K562 (cell line): ENCODE measurements around the gene MED29. TPM values are rescaled to one million over a fixed set of nuclear protein-coding genes. Genes with fewer than 3 reads are reported as not detected.

Experiments used
- E4F1 ChIP-seq: fragments of 250-450 bp; sonication (Bioruptor Pico); IDR thresholded peaks from 2 replicates; pipeline ENCODE4 v1.5.0; 2021; ENCODE audit warnings: mild to moderate bottlenecking, borderline replicate concordance
- FOXK1 ChIP-seq: sonication (generic); formaldehyde crosslinking; IDR thresholded peaks from 2 replicates; pipeline ENCODE4 v1.8.0; 2022; ENCODE audit warnings: missing genetic modification reagents, mild to moderate bottlenecking, borderline replicate concordance
- JUND ChIP-seq, 2 experiments: IDR thresholded peaks; 2 replicates in 1 of 2; 3 replicates in 1 of 2; pipeline ENCODE4 v1.6.1; 2011; ENCODE audit warnings: borderline replicate concordance in 2 of 2, low read depth in 2 of 2, low read length in 2 of 2, improper control_type of control experiment in 1 of 2, missing biosample characterization in 1 of 2, missing genetic modification characterization in 1 of 2, missing genetic modification reagents in 1 of 2
- KDM4B ChIP-seq, 2 experiments: fragments of 450-650 bp in 1 of 2; sonication (generic) in 1 of 2; IDR thresholded peaks; 2 replicates each; pipeline ENCODE4 v1.6.1; 2016 to 2017; ENCODE audit warnings: borderline replicate concordance in 2 of 2, antibody characterized with exemption in 1 of 2, low read depth in 1 of 2, mild to moderate bottlenecking in 1 of 2
- LEF1 ChIP-seq: fragments of 450-650 bp; IDR thresholded peaks from 2 replicates; pipeline ENCODE4 v1.6.1; 2016; ENCODE audit warnings: mild to moderate bottlenecking
- NFRKB ChIP-seq: fragments of 450-650 bp; IDR thresholded peaks from 2 replicates; pipeline ENCODE4 v1.6.1; 2016; ENCODE audit warnings: low read depth
- PML ChIP-seq: IDR thresholded peaks from 2 replicates; pipeline ENCODE4 v1.6.1; 2012; ENCODE audit warnings: low read length, inconsistent platforms
- RBFOX2 ChIP-seq: fragments of 200-400 bp; formaldehyde crosslinking; IDR thresholded peaks from 2 replicates; pipeline ENCODE4 v1.6.1; 2017; ENCODE audit warnings: low read depth, mild to moderate bottlenecking, low read length, moderate library complexity
- REST ChIP-seq, 2 experiments: fragments of 450-650 bp; formaldehyde crosslinking in 1 of 2; IDR thresholded peaks; 2 replicates each; pipeline versions ENCODE4 v1.4.0 to v1.6.1; 2014 to 2020; ENCODE audit warnings: mild to moderate bottlenecking in 2 of 2, borderline replicate concordance in 1 of 2, low read depth in 1 of 2
- ZFP36 ChIP-seq: fragments of 150-350 bp; IDR thresholded peaks from 2 replicates; pipeline ENCODE4 v1.6.1; 2018; ENCODE audit warnings: low read length, low read depth; ENCODE audit not compliant: partially characterized antibody
- ZNF274 ChIP-seq: IDR thresholded peaks from 2 replicates; pipeline ENCODE4 v1.6.1; 2011; ENCODE audit warnings: low read depth, mild to moderate bottlenecking, low read length, moderate library complexity, borderline replicate concordance
- ZNF316 ChIP-seq: fragments of 450-650 bp; IDR thresholded peaks from 2 replicates; pipeline ENCODE4 v1.6.1; 2016
- polyA plus RNA-seq, 8 experiments: library from polyadenylated mRNA; depleted of rRNA in 4 of 8; stranded (reverse) in 5 of 8; unstranded in 3 of 8; fragments of >200 nt; fragmentation: Nextera tagmentation in 2 of 8; fragmentation: Illumina TruSeq in 1 of 8; extraction: Ambion mirVana in 2 of 8; extraction: Trizol in 1 of 8; gene quantifications; 2 replicates each; pipeline versions ENCODE4 v1.2.1 to v1.2.3, GENCODE V29; 2011 to 2014; ENCODE audit warnings: inconsistent platforms in 1 of 8, missing spikeins in 1 of 8
- total RNA-seq, 7 experiments: library from RNA; depleted of rRNA in 6 of 7; stranded (reverse); fragments of >200 nt in 6 of 7; fragmentation: Illumina TruSeq in 2 of 7; extraction: Trizol in 2 of 7; gene quantifications; 2 replicates each; pipeline versions ENCODE4 v1.2.1 to v1.2.3, GENCODE V29; 2011 to 2021; ENCODE audit warnings: low replicate concordance in 1 of 7

MED29 gene
- total and polyA plus RNA-seq, 9 of the 15 experiments (the other 6 are each of a cell fraction or from before 2014, with no cell fraction given) = 1.8 to 22.6 (median 12.4) TPM

- TF ChIP-seq ZNF274 = no peak
- TF ChIP-seq E4F1 = 0 out of 2 replicates have a peak, but pooled peaks have one; percentile 41
- TF ChIP-seq FOXK1 = no peak
- no peak for TF ChIP-seq ZFP36
- no peak for TF ChIP-seq ZNF316
- TF ChIP-seq LEF1 = no peak
- peak in 1 of 2 experiments; percentile 61; a peak in 1 of 4 replicates for TF ChIP-seq KDM4B (IDR thresholded peaks at IDR 0.05; ENCODE audit: borderline replicate concordance in 2 of 2, low read depth in 1 of 2)
- TF ChIP-seq NFRKB = peak; percentile 86
- no peak for TF ChIP-seq REST (IDR thresholded peaks at IDR 0.05; ENCODE audit: borderline replicate concordance)
- TF ChIP-seq REST (CRISPR knock-in tag; IDR thresholded peaks at IDR 0.05; ENCODE audit: low read depth) = peak; percentile 79
- peak; percentile 73; the same call in 1 of the 2 replicates for TF ChIP-seq PML
- peak; percentile 97 for TF ChIP-seq RBFOX2
- TF ChIP-seq JUND (IDR thresholded peaks at IDR 0.05; ENCODE audit: borderline replicate concordance, low read depth, low read length) = peak; percentile 45; the same call in 1 of the 2 replicates
- no peak; the same call in 2 of the 3 replicates for TF ChIP-seq JUND (tag; IDR thresholded peaks at IDR 0.05; ENCODE audit: borderline replicate concordance, low read depth, low read length)
Measured at GRCh38 chr19:39445196-39446111, 54.3 kb downstream of the MED29 start, which contains the start of gene SUPT5H (continued).
